ENCODE data around the gene THOC1.

GRCh38 chr18:305003-305501, 37.2 kb upstream of the THOC1 start:
- no peak for TF ChIP-seq POLR2AphosphoS5 (IDR thresholded peaks at IDR 0.05; ENCODE audit: low read depth, low read length)
- TF ChIP-seq, protein P1, sequence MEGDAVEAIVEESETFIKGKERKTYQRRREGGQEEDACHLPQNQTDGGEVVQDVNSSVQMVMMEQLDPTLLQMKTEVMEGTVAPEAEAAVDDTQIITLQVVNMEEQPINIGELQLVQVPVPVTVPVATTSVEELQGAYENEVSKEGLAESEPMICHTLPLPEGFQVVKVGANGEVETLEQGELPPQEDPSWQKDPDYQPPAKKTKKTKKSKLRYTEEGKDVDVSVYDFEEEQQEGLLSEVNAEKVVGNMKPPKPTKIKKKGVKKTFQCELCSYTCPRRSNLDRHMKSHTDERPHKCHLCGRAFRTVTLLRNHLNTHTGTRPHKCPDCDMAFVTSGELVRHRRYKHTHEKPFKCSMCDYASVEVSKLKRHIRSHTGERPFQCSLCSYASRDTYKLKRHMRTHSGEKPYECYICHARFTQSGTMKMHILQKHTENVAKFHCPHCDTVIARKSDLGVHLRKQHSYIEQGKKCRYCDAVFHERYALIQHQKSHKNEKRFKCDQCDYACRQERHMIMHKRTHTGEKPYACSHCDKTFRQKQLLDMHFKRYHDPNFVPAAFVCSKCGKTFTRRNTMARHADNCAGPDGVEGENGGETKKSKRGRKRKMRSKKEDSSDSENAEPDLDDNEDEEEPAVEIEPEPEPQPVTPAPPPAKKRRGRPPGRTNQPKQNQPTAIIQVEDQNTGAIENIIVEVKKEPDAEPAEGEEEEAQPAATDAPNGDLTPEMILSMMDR (IDR thresholded peaks at IDR 0.05), result no peak

All from Panc1 (cell line).